GM12878 (cell line): ENCODE results near the gene SIRT3. TPM values are rescaled to one million over a fixed set of nuclear protein-coding genes. Genes with fewer than 3 reads are reported as not detected.

Source experiments
- ATF3 ChIP-seq: IDR thresholded peaks from 2 replicates; pipeline ENCODE4 v1.6.1; 2011; ENCODE audit warnings: low read depth, mild to moderate bottlenecking, low read length, moderate library complexity, borderline replicate concordance; ENCODE audit errors: extremely low read depth
- BCL11A ChIP-seq: IDR thresholded peaks from 2 replicates; pipeline ENCODE4 v1.6.1; 2011; ENCODE audit warnings: low read depth, low read length
- CTCF ChIP-seq, 3 experiments: IDR thresholded peaks in 2 of 3; conservative IDR thresholded peaks in 1 of 3; 2 replicates each; pipeline ENCODE4 v1.5.1; 2011; ENCODE audit warnings: low read depth in 3 of 3, low read length in 3 of 3, mild to moderate bottlenecking in 3 of 3, control low read depth in 2 of 3, moderate library complexity in 2 of 3, inconsistent platforms in 1 of 3, mixed read lengths in 1 of 3; ENCODE audit not compliant: control insufficient read depth in 2 of 3, insufficient read depth in 1 of 3; ENCODE audit errors: extremely low read depth in 1 of 3
- ESRRA ChIP-seq: IDR thresholded peaks from 2 replicates; pipeline ENCODE4 v1.6.1; 2012; ENCODE audit warnings: mild to moderate bottlenecking, low read length, improper control_type of control experiment
- FOXK2 ChIP-seq: fragments of 450-650 bp; IDR thresholded peaks from 2 replicates; pipeline ENCODE4 v1.6.1; 2017; ENCODE audit warnings: mild to moderate bottlenecking, moderate library complexity
- GATAD2B ChIP-seq: fragments of 450-650 bp; conservative IDR thresholded peaks from 2 replicates; pipeline ENCODE4 v1.6.1; 2017; ENCODE audit warnings: low read depth, mild to moderate bottlenecking, moderate library complexity
- HSF1 ChIP-seq: fragments of 150-350 bp; IDR thresholded peaks from 2 replicates; pipeline ENCODE4 v1.6.1; 2014; ENCODE audit warnings: mild to moderate bottlenecking, low read depth, low read length
- KAT2A ChIP-seq: conservative IDR thresholded peaks from 2 replicates; pipeline ENCODE4 v1.6.1; 2011; ENCODE audit warnings: low read depth, low read length; ENCODE audit not compliant: control insufficient read depth
- MTA2 ChIP-seq: fragments of 450-650 bp; IDR thresholded peaks from 2 replicates; pipeline ENCODE4 v1.6.1; 2016; ENCODE audit warnings: low read depth, mild to moderate bottlenecking, moderate library complexity
- NBN ChIP-seq: fragments of 450-650 bp; IDR thresholded peaks from 2 replicates; pipeline ENCODE4 v1.6.1; 2016
- NR2C1 ChIP-seq: fragments of 450-650 bp; IDR thresholded peaks from 2 replicates; pipeline ENCODE4 v1.6.1; 2017; ENCODE audit warnings: antibody characterized with exemption, mild to moderate bottlenecking, moderate library complexity
- PAX8 ChIP-seq: fragments of 450-650 bp; IDR thresholded peaks from 2 replicates; pipeline ENCODE4 v1.6.1; 2017; ENCODE audit warnings: mild to moderate bottlenecking, moderate library complexity
- PRDM15 ChIP-seq: fragments of 450-650 bp; formaldehyde crosslinking; IDR thresholded peaks from 2 replicates; pipeline ENCODE4 v1.4.0; 2020; ENCODE audit warnings: mild to moderate bottlenecking, moderate library complexity
- RAD51 ChIP-seq: fragments of 450-650 bp; IDR thresholded peaks from 2 replicates; pipeline ENCODE4 v1.6.1; 2016; ENCODE audit warnings: moderate library complexity, mild to moderate bottlenecking, inconsistent platforms
- RCOR1 ChIP-seq: conservative IDR thresholded peaks from 2 replicates; pipeline ENCODE4 v1.6.1; 2012; ENCODE audit warnings: low read depth, low read length, improper control_type of control experiment
- RFX5 ChIP-seq: IDR thresholded peaks from 2 replicates; pipeline ENCODE4 v1.6.1; 2011; ENCODE audit warnings: low read depth, low read length, improper control_type of control experiment
- SKIL ChIP-seq: fragments of 450-650 bp; IDR thresholded peaks from 2 replicates; pipeline ENCODE4 v1.6.1; 2017; ENCODE audit warnings: mild to moderate bottlenecking, low read depth, inconsistent platforms; ENCODE audit not compliant: poor library complexity, severe bottlenecking
- STAT1 ChIP-seq: fragments of 450-650 bp; conservative IDR thresholded peaks from 2 replicates; pipeline ENCODE4 v1.6.1; 2014; ENCODE audit warnings: antibody characterized with exemption, mild to moderate bottlenecking
- SUPT20H ChIP-seq: IDR thresholded peaks from 2 replicates; pipeline ENCODE4 v1.6.1; 2011; ENCODE audit warnings: low read depth, mild to moderate bottlenecking, low read length, moderate library complexity, borderline replicate concordance; ENCODE audit not compliant: control insufficient read depth
- TCF3 ChIP-seq: IDR thresholded peaks from 2 replicates; pipeline ENCODE4 v1.6.1; 2012; ENCODE audit warnings: low read depth, mild to moderate bottlenecking, low read length, borderline replicate concordance; ENCODE audit not compliant: insufficient read depth
- polyA plus RNA-seq, 11 experiments: library from polyadenylated mRNA; depleted of rRNA in 4 of 11; unstranded in 6 of 11; stranded (reverse) in 5 of 11; fragments of >200 nt; fragmentation: Nextera tagmentation in 4 of 11; fragmentation: Illumina TruSeq in 1 of 11; extraction: Ambion mirVana in 4 of 11; extraction: Trizol in 1 of 11; gene quantifications; 1 replicate in 1 of 11; 2 replicates in 10 of 11; pipeline versions ENCODE4 v1.2.1 to v1.2.3, GENCODE V29; 2011 to 2016; ENCODE audit warnings: inconsistent platforms in 2 of 11, missing spikeins in 2 of 11, low read depth in 1 of 11
- total RNA-seq, 4 experiments: library from RNA; depleted of rRNA in 3 of 4; stranded (reverse); fragments of >200 nt in 3 of 4; fragmentation: Illumina TruSeq in 1 of 4; extraction: Trizol in 1 of 4; gene quantifications; 2 replicates each; pipeline versions ENCODE4 v1.2.1 to v1.2.3, GENCODE V29; 2013 to 2021

SIRT3 gene
- total and polyA plus RNA-seq, 10 of the 15 experiments (the other 5 are each of a cell fraction or from before 2014, with no cell fraction given) = 0.90 to 23.2 (median 12.6) TPM

GRCh38 chr11:269146-269890 lies 33.2 kb upstream of the SIRT3 start (continued):
- no peak for TF ChIP-seq PRDM15 (CRISPR knock-in tag)
- TF ChIP-seq ESRRA = no peak
- no peak for TF ChIP-seq PAX8
- TF ChIP-seq TCF3 = peak; percentile 88; the same call in 1 of the 2 replicates
- no peak for TF ChIP-seq KAT2A
- peak; percentile 94 for TF ChIP-seq BCL11A
- no peak for TF ChIP-seq NR2C1
- no peak for TF ChIP-seq RFX5
- peak; percentile 53; the same call in 1 of the 2 replicates for TF ChIP-seq ATF3
- TF ChIP-seq MTA2 = peak; percentile 92
- peak; percentile 98 for TF ChIP-seq RAD51
- peak; percentile 91 for TF ChIP-seq FOXK2
- 0 out of 2 replicates have a peak, but pooled peaks have one; percentile 82 for TF ChIP-seq RCOR1
- no peak for TF ChIP-seq STAT1
- no peak for TF ChIP-seq SUPT20H
- no peak for TF ChIP-seq HSF1
- peak; percentile 96 for TF ChIP-seq SKIL
- TF ChIP-seq GATAD2B = no peak; the same call in 1 of the 2 replicates
- no peak for TF ChIP-seq CTCF (IDR thresholded peaks at IDR 0.05 in 2 of 3, conservative IDR thresholded peaks at IDR 0.05 in 1 of 3; ENCODE audit: control insufficient read depth in 2 of 3, extremely low read depth in 1 of 3, insufficient read depth in 1 of 3, low read depth in 3 of 3, low read length in 3 of 3)
- peak; percentile 91 for TF ChIP-seq NBN
